Smooth muscle cell (in vitro differentiated cells): ENCODE measurements around the gene BEGAIN. TPM values are rescaled to one million over a fixed set of nuclear protein-coding genes. Genes with fewer than 3 reads are reported as not detected.
"Not testable (repeated sequence)": the region's sequence is repeated elsewhere in the genome, so short reads cannot be mapped to it uniquely, and the experiment has no call there.

Source experiments
- DNase-seq: peaks from one replicate; lab custom pipeline; 2025; ENCODE audit not compliant: unreplicated experiment; lab: John Stamatoyannopoulos, UW
- H2AFZ ChIP-seq: fragments of 200-600 bp; sonication (generic); 2 replicates; pipeline ENCODE4 v1.6.0; 2016; ENCODE audit warnings: antibody characterized with exemption, low read depth, mild to moderate bottlenecking
- H3F3A ChIP-seq: fragments of 200-600 bp; sonication (generic); 2 replicates; pipeline ENCODE4 v1.6.0; 2017; ENCODE audit warnings: antibody characterized with exemption, low read depth
- H3K27ac ChIP-seq: fragments of 200-600 bp; sonication (generic); 2 replicates; pipeline ENCODE4 v1.5.1; 2016; ENCODE audit warnings: low read depth, mild to moderate bottlenecking
- H3K27me3 ChIP-seq: fragments of 200-600 bp; sonication (generic); 2 replicates; pipeline ENCODE4 v1.6.1; 2016; ENCODE audit warnings: low read depth, mild to moderate bottlenecking
- H3K36me3 ChIP-seq: fragments of 200-600 bp; sonication (generic); 2 replicates; pipeline ENCODE4 v1.5.1; 2016; ENCODE audit warnings: low read depth
- H3K4me1 ChIP-seq: fragments of 200-600 bp; sonication (generic); 2 replicates; pipeline ENCODE4 v1.5.1; 2016; ENCODE audit warnings: low read depth
- H3K4me2 ChIP-seq: fragments of 200-600 bp; sonication (generic); 2 replicates; pipeline ENCODE4 v1.6.0; 2016; ENCODE audit warnings: mild to moderate bottlenecking
- H3K4me3 ChIP-seq: fragments of 200-600 bp; sonication (generic); 2 replicates; pipeline ENCODE4 v1.5.1; 2016; ENCODE audit warnings: mild to moderate bottlenecking
- H3K79me2 ChIP-seq: fragments of 200-600 bp; sonication (generic); 2 replicates; pipeline ENCODE4 v1.6.0; 2016; ENCODE audit warnings: low read depth, mild to moderate bottlenecking
- H3K9ac ChIP-seq: fragments of 200-600 bp; sonication (generic); 2 replicates; pipeline ENCODE4 v1.6.0; 2016; ENCODE audit warnings: low read depth
- H3K9me3 ChIP-seq: fragments of 200-600 bp; sonication (generic); replicated peaks from 2 replicates; pipeline ENCODE4 v1.5.1; 2016; ENCODE audit warnings: low read depth
- H4K20me1 ChIP-seq: fragments of 200-600 bp; sonication (generic); 2 replicates; pipeline ENCODE4 v1.6.0; 2016; ENCODE audit warnings: low read depth
- WGBS: methylation state at CpG from one replicate; pipeline ENCODE4 v1.1.7; 2016; ENCODE audit warnings: low lambda C conversion rate; 5-methylcytosine and 5-hydroxymethylcytosine counted together
- polyA plus RNA-seq: library from polyadenylated mRNA; unstranded; fragments of >200 nt; fragmentation: Nextera tagmentation; extraction: Ambion mirVana; gene quantifications from 2 replicates; pipeline ENCODE4 v1.2.1, GENCODE V29; 2016
- total RNA-seq: library from RNA; depleted of rRNA; stranded (reverse); fragments of >200 nt; gene quantifications from 2 replicates; pipeline ENCODE4 v1.2.3, GENCODE V29; 2014
- TF ChIP-seq, protein P1 (sequence below): fragments of 200-600 bp; sonication (generic); IDR thresholded peaks from 2 replicates; pipeline ENCODE4 v1.5.1; 2017; ENCODE audit warnings: borderline replicate concordance, mild to moderate bottlenecking, antibody characterized with exemption; ENCODE audit not compliant: insufficient read depth, poor library complexity, severe bottlenecking

Gene BEGAIN
- total and polyA plus RNA-seq, 2 experiments from 2014 or later, result 4.7 to 11.7 TPM

DNA sequence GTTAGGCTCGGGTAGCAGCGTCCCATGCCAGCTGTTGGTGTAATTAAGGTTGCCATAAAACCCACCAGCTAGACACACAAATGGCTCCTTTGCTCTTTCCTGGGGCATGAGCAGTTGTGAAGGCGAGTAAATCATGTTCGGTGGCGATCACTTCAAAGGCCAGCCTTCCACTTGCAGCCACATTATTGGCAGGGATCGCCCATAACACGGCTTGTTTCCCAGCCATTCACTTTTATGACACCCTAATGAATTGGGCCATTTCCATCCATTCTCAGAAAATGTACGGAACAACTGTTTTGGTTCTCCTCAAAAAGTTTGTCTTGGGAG is 63.4 kb downstream of the BEGAIN start:
- Histone ChIP-seq H3K4me3 (no peak overlapping the region), H3K9me3 (no peaks in the 10 kb centered on the region), H3F3A (no peaks in the 10 kb centered on the region), H3K27ac (no peak overlapping the region), H3K36me3 (no peaks in the 10 kb centered on the region), H4K20me1 (no peaks in the 10 kb centered on the region), H3K27me3 (no peaks in the 10 kb centered on the region), H3K4me1 (peaks cover 7% of the 10 kb centered on the region), H2AFZ (no peak overlapping the region), H3K79me2 (no peaks in the 10 kb centered on the region), H3K9ac (no peak overlapping the region), H3K4me2 (no peak overlapping the region)
- 88% methylated on average over 8 of the region's 8 CpGs for WGBS
- DNase-seq, result no peak
- TF ChIP-seq, protein P1, sequence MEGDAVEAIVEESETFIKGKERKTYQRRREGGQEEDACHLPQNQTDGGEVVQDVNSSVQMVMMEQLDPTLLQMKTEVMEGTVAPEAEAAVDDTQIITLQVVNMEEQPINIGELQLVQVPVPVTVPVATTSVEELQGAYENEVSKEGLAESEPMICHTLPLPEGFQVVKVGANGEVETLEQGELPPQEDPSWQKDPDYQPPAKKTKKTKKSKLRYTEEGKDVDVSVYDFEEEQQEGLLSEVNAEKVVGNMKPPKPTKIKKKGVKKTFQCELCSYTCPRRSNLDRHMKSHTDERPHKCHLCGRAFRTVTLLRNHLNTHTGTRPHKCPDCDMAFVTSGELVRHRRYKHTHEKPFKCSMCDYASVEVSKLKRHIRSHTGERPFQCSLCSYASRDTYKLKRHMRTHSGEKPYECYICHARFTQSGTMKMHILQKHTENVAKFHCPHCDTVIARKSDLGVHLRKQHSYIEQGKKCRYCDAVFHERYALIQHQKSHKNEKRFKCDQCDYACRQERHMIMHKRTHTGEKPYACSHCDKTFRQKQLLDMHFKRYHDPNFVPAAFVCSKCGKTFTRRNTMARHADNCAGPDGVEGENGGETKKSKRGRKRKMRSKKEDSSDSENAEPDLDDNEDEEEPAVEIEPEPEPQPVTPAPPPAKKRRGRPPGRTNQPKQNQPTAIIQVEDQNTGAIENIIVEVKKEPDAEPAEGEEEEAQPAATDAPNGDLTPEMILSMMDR, result no peak

DNA sequence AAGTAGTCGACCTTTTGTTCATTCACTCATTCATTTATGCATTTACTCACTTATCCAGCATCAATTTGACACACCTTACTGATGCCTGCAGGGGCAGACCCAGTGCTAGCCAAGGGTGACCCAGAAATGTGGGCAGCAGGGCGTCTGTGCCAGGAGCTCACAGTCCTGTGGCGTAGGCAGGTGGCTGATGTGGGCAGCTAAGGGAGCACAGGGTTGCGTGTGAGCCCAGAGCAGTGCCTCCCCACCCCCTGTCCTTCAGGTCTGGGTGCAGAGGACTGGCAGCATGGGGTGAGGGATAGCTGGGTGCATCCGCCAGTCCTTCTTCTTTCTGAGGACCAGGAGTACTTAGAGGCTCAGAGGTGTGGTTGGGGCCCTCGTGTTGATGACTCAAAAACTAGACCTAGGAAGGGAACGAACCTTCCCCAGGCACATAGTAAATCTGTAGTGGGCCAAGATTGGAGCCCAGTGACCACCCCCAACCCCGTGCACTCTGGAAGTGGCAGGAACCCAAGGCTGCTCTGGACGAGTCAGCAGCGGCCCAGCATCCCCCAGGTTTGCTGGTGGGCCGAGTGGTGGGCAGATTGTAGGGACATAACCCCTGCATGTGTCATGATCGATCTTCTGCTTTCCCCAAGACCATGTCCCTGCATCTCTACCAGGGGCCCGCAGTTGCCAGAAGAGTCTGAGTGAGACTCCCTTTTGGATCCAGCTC is 63.9 kb downstream of the BEGAIN start:
- H3K4me2 ChIP-seq, result no peak overlapping the region
- TF ChIP-seq, protein P1, result no peak
- peaks cover 7% of the 10 kb centered on the region for H3K4me1 ChIP-seq
- H3K27me3 ChIP-seq, result no peaks in the 10 kb centered on the region
- H2AFZ ChIP-seq, result no peak overlapping the region
- H3K27ac ChIP-seq, result no peak overlapping the region
- H3K36me3 ChIP-seq, result no peaks in the 10 kb centered on the region
- H3K9ac ChIP-seq, result no peak overlapping the region
- H3K4me3 ChIP-seq, result no peak overlapping the region
- no peaks in the 10 kb centered on the region for H3K79me2 ChIP-seq
- no peaks in the 10 kb centered on the region for H4K20me1 ChIP-seq
- no peaks in the 10 kb centered on the region for H3F3A ChIP-seq
- H3K9me3 ChIP-seq, result no peaks in the 10 kb centered on the region
- 87% methylated on average over 13 of the region's 13 CpGs for WGBS
- no peak for DNase-seq

DNA sequence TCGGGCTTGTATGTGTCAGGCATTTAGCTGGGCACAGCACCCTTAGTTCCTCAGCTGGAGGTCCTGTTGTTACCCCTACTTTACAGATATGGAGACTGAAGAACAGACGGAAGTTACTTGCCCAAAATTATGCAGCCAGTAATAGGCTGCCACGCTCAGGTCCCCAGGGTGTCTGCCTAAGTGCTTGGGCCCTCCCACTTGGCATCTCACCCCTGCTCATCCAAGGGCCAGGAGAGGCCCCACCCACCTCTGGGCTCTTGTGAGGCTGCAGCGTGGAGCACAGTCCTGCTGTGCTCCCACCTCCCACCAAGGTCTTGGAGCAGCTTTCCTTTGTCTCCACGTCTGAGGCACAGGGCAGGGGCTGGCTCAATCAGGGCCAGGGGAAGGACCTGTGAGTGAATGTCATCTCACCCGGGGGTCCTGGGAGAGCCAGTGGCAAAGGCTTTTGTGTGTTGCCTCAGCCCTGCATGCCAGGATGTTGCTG is 64.6 kb downstream of the BEGAIN start:
- Histone ChIP-seq H3K9ac (no peak overlapping the region), H3K36me3 (no peaks in the 10 kb centered on the region), H3K4me3 (no peak overlapping the region), H3K27me3 (no peaks in the 10 kb centered on the region), H2AFZ (no peak overlapping the region), H3K4me1 (peaks cover 7% of the 10 kb centered on the region), H3K9me3 (no peaks in the 10 kb centered on the region), H3K27ac (no peak overlapping the region), H4K20me1 (no peaks in the 10 kb centered on the region), H3K79me2 (no peaks in the 10 kb centered on the region), H3K4me2 (no peak overlapping the region), H3F3A (no peaks in the 10 kb centered on the region)
- no peak for DNase-seq
- WGBS, result 82% methylated on average over 6 of the region's 6 CpGs
- TF ChIP-seq, protein P1, result no peak

DNA sequence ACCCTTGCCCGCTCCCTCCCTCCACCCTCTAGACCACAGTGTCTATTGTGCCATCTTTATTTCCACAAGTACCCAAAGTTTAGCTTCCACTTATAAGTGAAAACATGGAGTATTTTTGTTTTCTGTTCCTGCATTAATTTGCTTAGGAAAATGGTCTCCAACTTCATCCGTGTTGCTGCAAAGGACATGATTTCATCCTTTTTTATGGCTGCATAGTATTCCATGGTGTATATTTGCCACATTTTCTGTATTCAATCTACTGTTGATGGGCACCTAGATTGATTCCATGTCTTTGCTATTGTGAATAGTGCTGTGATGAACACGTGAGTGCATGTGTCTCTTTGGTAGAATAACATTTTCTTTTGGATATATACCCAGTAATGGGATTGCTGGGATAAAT is 81.2 kb downstream of the BEGAIN start:
- H3K4me2 ChIP-seq, H3K4me1 ChIP-seq, H3K9ac ChIP-seq, H3K4me3 ChIP-seq, H3K27ac ChIP-seq, DNase-seq, H3K79me2 ChIP-seq, H2AFZ ChIP-seq, H3K27me3 ChIP-seq, H3K36me3 ChIP-seq, H3K9me3 ChIP-seq, H3F3A ChIP-seq: not testable (repeated sequence)
- 94% methylated on average over 3 of the region's 3 CpGs for WGBS
- H4K20me1 ChIP-seq, result peaks cover 29% of the 10 kb centered on the region
